Lower lobe of right lung (tissue), 2 donors: ENCODE measurements around the gene FAM72D. TPM values are rescaled to one million over a fixed set of nuclear protein-coding genes. Genes with fewer than 3 reads are reported as not detected.
"Not testable (repeated sequence)": the region's sequence is repeated elsewhere in the genome, so short reads cannot be mapped to it uniquely, and the experiment has no call there.

ENCODE experiments used
- ATAC-seq, 2 donors: fragments of 200-7000 bp; cut with Tn5 transposase; one replicate each; pipeline ENCODE4 v1.9.1; 2020 to 2022; ENCODE audit warnings: mild to moderate bottlenecking in 2 of 2, moderate library complexity in 2 of 2
- DNase-seq: peaks from one replicate; pipeline ENCODE4 v3.0.0-alpha.2; 2020
- H3K27ac ChIP-seq: fragments of 200-600 bp; one replicate; pipeline ENCODE4 v1.8.0; 2022
- H3K27me3 ChIP-seq: fragments of 200-600 bp; one replicate; pipeline ENCODE4 v1.8.0; 2022; ENCODE audit warnings: low read depth
- H3K36me3 ChIP-seq: fragments of 200-600 bp; one replicate; pipeline ENCODE4 v1.8.0; 2022; ENCODE audit warnings: mild to moderate bottlenecking
- H3K4me1 ChIP-seq: fragments of 200-600 bp; one replicate; pipeline ENCODE4 v1.8.0; 2022
- H3K4me3 ChIP-seq: fragments of 200-600 bp; one replicate; pipeline ENCODE4 v1.8.0; 2022; ENCODE audit warnings: mild to moderate bottlenecking
- H3K9me3 ChIP-seq: fragments of 200-600 bp; one replicate; pipeline ENCODE4 v1.8.0; 2022
- intact Hi-C: fragments of 100-400 bp; cut with DNase I; formaldehyde crosslinking; loops from one replicate; pipeline ENCODE4 v1.11.0; 2022
- long read RNA-seq: library from polyadenylated mRNA; unstranded; transcript quantifications from one replicate; pipeline ENCODE4 v2.0.0, GENCODE V29; 2021
- total RNA-seq: library from RNA; stranded (reverse); fragmentation: NEBNext Ultra II Directional; extraction: Animal tissue kit (Norgen Biotek cat#: 25700); gene quantifications from one replicate; pipeline ENCODE4 v1.2.1, GENCODE V29; 2021
- donor health status: DM: no; HTN: yes; CAD: no; lungs with severe emphysema.

FAM72D gene
- 0.77 TPM for total RNA-seq
- long read RNA-seq, result 0 reads

- H3K4me3 ChIP-seq, result peak within 1 kb of the TSS; percentile 52
- intact Hi-C loops, result not testable (repeated sequence)
Observed at GRCh38 chr1:145095284-145096057, at the start of gene FAM72D, which contains the start of gene SRGAP2B. Gene FAM72D (plus strand): TSS chr1:145095974. CDS start chr1:145096848, 874 bp downstream. Gene SRGAP2B (minus strand): TSS chr1:145095328. CDS start chr1:145092901, 2,427 bp downstream.

GRCh38 chr1:145047553-145047952 lies 48.2 kb upstream of the FAM72D start:
- intact Hi-C loops, H3K27ac ChIP-seq, H3K36me3 ChIP-seq, H3K9me3 ChIP-seq, ATAC-seq, DNase-seq, H3K4me3 ChIP-seq, H3K27me3 ChIP-seq, H3K4me1 ChIP-seq: not testable (repeated sequence)

More at GRCh38 chr1:145095284-145096057, at the start of gene FAM72D, which contains the start of gene SRGAP2B:
- peak; percentile 89 to 93 for ATAC-seq
- not testable (repeated sequence) for H3K27me3 ChIP-seq, DNase-seq, H3K36me3 ChIP-seq, H3K4me1 ChIP-seq, H3K9me3 ChIP-seq
- H3K27ac ChIP-seq, result peak within 1 kb of the TSS; percentile 67

GRCh38 chr1:145048181-145048856 lies 47.5 kb upstream of the FAM72D start:
- H3K4me1 ChIP-seq, H3K4me3 ChIP-seq, H3K27ac ChIP-seq, DNase-seq, H3K36me3 ChIP-seq, H3K27me3 ChIP-seq, intact Hi-C loops, ATAC-seq, H3K9me3 ChIP-seq: not testable (repeated sequence)

GRCh38 chr1:145052019-145052776 lies 43.6 kb upstream of the FAM72D start:
- H3K27me3 ChIP-seq, H3K27ac ChIP-seq, H3K4me1 ChIP-seq, H3K4me3 ChIP-seq, H3K36me3 ChIP-seq, ATAC-seq, H3K9me3 ChIP-seq, intact Hi-C loops, DNase-seq: not testable (repeated sequence)

GRCh38 chr1:145053428-145053827 lies 42.3 kb upstream of the FAM72D start:
- DNase-seq, ATAC-seq, H3K27ac ChIP-seq, H3K9me3 ChIP-seq, H3K36me3 ChIP-seq, H3K4me1 ChIP-seq, intact Hi-C loops, H3K4me3 ChIP-seq, H3K27me3 ChIP-seq: not testable (repeated sequence)

GRCh38 chr1:145055217-145055760 lies 40.5 kb upstream of the FAM72D start:
- intact Hi-C loops, result not testable (repeated sequence)
- peak; percentile 93 to 94 for ATAC-seq

GRCh38 chr1:145058184-145058583 lies 37.6 kb upstream of the FAM72D start:
- H3K27ac ChIP-seq, DNase-seq, H3K36me3 ChIP-seq, H3K9me3 ChIP-seq, intact Hi-C loops, H3K27me3 ChIP-seq, H3K4me1 ChIP-seq, H3K4me3 ChIP-seq: not testable (repeated sequence)
- ATAC-seq, result peak in 1 of 2 donors; percentile 40

More at GRCh38 chr1:145055217-145055760, 40.5 kb upstream of the FAM72D start:
- H3K27ac ChIP-seq, H3K4me1 ChIP-seq, H3K27me3 ChIP-seq, H3K4me3 ChIP-seq, DNase-seq, H3K9me3 ChIP-seq, H3K36me3 ChIP-seq: not testable (repeated sequence)

- H3K27ac ChIP-seq, H3K4me3 ChIP-seq, intact Hi-C loops, DNase-seq, H3K9me3 ChIP-seq, H3K27me3 ChIP-seq, ATAC-seq, H3K36me3 ChIP-seq, H3K4me1 ChIP-seq: not testable (repeated sequence)
Observed at GRCh38 chr1:145063285-145063684, 32.5 kb upstream of the FAM72D start.

- H3K4me3 ChIP-seq, DNase-seq, H3K27ac ChIP-seq, H3K36me3 ChIP-seq, H3K9me3 ChIP-seq, H3K4me1 ChIP-seq, intact Hi-C loops, ATAC-seq, H3K27me3 ChIP-seq: not testable (repeated sequence)
Observed at GRCh38 chr1:145063941-145064648, 31.7 kb upstream of the FAM72D start.

GRCh38 chr1:145065194-145065826 lies 30.5 kb upstream of the FAM72D start:
- H3K4me3 ChIP-seq, H3K27ac ChIP-seq, H3K27me3 ChIP-seq, H3K4me1 ChIP-seq, DNase-seq, H3K9me3 ChIP-seq, intact Hi-C loops, H3K36me3 ChIP-seq: not testable (repeated sequence)
- peak; percentile 48 to 69 for ATAC-seq

GRCh38 chr1:145066486-145066885 lies 29.3 kb upstream of the FAM72D start:
- H3K36me3 ChIP-seq, H3K4me3 ChIP-seq, intact Hi-C loops, H3K4me1 ChIP-seq, DNase-seq, H3K27me3 ChIP-seq, H3K27ac ChIP-seq, H3K9me3 ChIP-seq: not testable (repeated sequence)
- ATAC-seq, result peak in 1 of 2 donors; percentile 85

- ATAC-seq, result peak; percentile 59 to 78
- H3K27ac ChIP-seq, H3K4me3 ChIP-seq, H3K27me3 ChIP-seq, DNase-seq, H3K36me3 ChIP-seq, intact Hi-C loops, H3K9me3 ChIP-seq, H3K4me1 ChIP-seq: not testable (repeated sequence)
Observed at GRCh38 chr1:145071569-145071968, 24.2 kb upstream of the FAM72D start.
